Colonic mucosa (tissue), 4 donors: ENCODE measurements around the gene SPSB1. TPM values are rescaled to one million over a fixed set of nuclear protein-coding genes. Genes with fewer than 3 reads are reported as not detected.

Experiments
- DNase-seq: peaks from one replicate; pipeline ENCODE4 v3.0.0-alpha.2; 2020
- H3K27ac ChIP-seq: fragments of 200-600 bp; one replicate; pipeline ENCODE4 v1.8.0; 2021
- H3K27me3 ChIP-seq: fragments of 200-600 bp; one replicate; pipeline ENCODE4 v1.8.0; 2021
- H3K36me3 ChIP-seq: fragments of 200-600 bp; one replicate; pipeline ENCODE4 v1.8.0; 2021
- H3K4me1 ChIP-seq: fragments of 200-600 bp; one replicate; pipeline ENCODE4 v1.8.0; 2021; ENCODE audit warnings: mild to moderate bottlenecking
- H3K4me3 ChIP-seq: fragments of 200-600 bp; one replicate; pipeline ENCODE4 v1.8.0; 2021
- H3K9ac ChIP-seq, 2 donors: one replicate each; pipeline ENCODE4 v1.7.0; 2013; ENCODE audit warnings: control low read depth in 2 of 2, low read depth in 2 of 2, low read length in 2 of 2
- H3K9me3 ChIP-seq: fragments of 200-600 bp; one replicate; pipeline ENCODE4 v1.8.0; 2021
- CTCF ChIP-seq: fragments of 200-600 bp; IDR thresholded peaks from one replicate; pipeline ENCODE4 v1.8.0; 2022; ENCODE audit warnings: antibody characterized with exemption, mild to moderate bottlenecking
- intact Hi-C: fragments of 100-400 bp; cut with DNase I; formaldehyde crosslinking; loops from one replicate; pipeline ENCODE4 v1.14.1; 2022
- total RNA-seq, 2 donors: library from RNA; stranded (reverse); fragmentation: NEBNext Ultra II Directional in 1 of 2; extraction: Animal tissue kit (Norgen Biotek cat#: 25700) in 1 of 2; gene quantifications; one replicate each; pipeline ENCODE4 v1.2.1, GENCODE V29; 2021
- donor health status: healthy.
- donor health status: DM: no; HTN: no; CAD: no.
- donor health status: DM: no; HTN: no; CAD: no.

The SPSB1 gene
- total RNA-seq, 2 donors from 2014 or later = 14.9 to 28.7 TPM

GRCh38 chr1:9340864-9341263 is 48.2 kb downstream of the SPSB1 start:
- no peak overlapping the region for H3K4me3 ChIP-seq
- H3K4me1 ChIP-seq = no peaks in the 10 kb centered on the region
- DNase-seq = no peak
- H3K27me3 ChIP-seq = no peaks in the 10 kb centered on the region
- H3K9me3 ChIP-seq = no peaks in the 10 kb centered on the region
- no peaks in the 10 kb centered on the region for H3K36me3 ChIP-seq
- H3K9ac ChIP-seq = no peak overlapping the region
- no peak for TF ChIP-seq CTCF
- intact Hi-C loops = no loop called here
- no peak overlapping the region for H3K27ac ChIP-seq

DNA sequence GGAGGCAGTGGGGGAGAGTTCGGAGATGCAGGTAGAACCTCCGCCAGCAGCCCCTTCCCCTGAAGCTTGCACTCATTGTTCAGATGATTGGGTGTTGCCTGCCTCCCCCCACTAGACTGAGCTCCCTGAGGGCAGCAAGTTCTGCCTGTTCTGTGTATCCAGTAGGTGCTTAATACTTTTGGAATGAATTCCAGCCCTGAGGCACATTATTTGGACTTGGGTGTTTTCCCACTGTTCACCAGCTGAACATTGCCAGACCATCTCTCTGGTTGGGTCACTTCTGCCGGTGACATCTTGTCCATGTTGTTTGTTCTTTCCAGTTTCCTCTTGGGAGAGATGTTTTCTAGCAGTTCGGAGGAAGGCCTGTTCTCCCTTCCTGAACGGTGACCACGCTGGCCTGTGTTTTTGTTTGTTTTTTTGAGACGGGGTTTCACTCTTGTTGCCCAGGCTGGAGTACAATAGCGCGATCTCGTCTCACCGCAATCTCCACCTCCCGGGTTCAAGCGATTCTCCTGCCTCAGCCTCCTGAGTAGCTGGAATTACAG is 48.7 kb downstream of the SPSB1 start:
- Histone ChIP-seq H3K36me3 (no peaks in the 10 kb centered on the region), H3K27me3 (no peaks in the 10 kb centered on the region), H3K9me3 (no peaks in the 10 kb centered on the region), H3K27ac (no peak overlapping the region), H3K4me3 (no peak overlapping the region), H3K9ac (no peak overlapping the region), H3K4me1 (no peaks in the 10 kb centered on the region)
- no peak for DNase-seq
- no peak for TF ChIP-seq CTCF
- intact Hi-C loops = no loop called here

DNA sequence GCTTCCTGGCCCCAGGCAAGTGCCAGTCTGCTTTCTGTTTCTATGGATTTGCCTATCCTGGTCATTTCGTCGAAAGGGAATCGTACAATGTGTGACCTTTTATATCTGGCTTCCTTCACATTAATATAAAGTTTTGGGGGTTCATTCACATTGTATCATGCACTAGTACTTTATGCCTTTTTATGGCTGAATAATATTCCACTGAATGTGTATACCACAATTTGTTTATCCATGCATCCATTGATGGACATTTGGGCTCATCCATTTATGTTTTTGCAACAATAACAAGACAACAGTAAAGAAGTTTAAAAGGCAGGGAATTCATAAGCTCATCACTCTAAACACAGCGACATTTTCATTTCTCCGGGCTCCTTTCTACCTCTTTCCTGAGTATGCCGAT is 50.6 kb downstream of the SPSB1 start:
- no peaks in the 10 kb centered on the region for H3K9me3 ChIP-seq
- H3K9ac ChIP-seq = no peak overlapping the region
- no peaks in the 10 kb centered on the region for H3K36me3 ChIP-seq
- H3K4me3 ChIP-seq = no peak overlapping the region
- intact Hi-C loops = no loop called here
- H3K27me3 ChIP-seq = no peaks in the 10 kb centered on the region
- no peaks in the 10 kb centered on the region for H3K4me1 ChIP-seq
- no peak for DNase-seq
- H3K27ac ChIP-seq = no peak overlapping the region
- no peak for TF ChIP-seq CTCF

DNA sequence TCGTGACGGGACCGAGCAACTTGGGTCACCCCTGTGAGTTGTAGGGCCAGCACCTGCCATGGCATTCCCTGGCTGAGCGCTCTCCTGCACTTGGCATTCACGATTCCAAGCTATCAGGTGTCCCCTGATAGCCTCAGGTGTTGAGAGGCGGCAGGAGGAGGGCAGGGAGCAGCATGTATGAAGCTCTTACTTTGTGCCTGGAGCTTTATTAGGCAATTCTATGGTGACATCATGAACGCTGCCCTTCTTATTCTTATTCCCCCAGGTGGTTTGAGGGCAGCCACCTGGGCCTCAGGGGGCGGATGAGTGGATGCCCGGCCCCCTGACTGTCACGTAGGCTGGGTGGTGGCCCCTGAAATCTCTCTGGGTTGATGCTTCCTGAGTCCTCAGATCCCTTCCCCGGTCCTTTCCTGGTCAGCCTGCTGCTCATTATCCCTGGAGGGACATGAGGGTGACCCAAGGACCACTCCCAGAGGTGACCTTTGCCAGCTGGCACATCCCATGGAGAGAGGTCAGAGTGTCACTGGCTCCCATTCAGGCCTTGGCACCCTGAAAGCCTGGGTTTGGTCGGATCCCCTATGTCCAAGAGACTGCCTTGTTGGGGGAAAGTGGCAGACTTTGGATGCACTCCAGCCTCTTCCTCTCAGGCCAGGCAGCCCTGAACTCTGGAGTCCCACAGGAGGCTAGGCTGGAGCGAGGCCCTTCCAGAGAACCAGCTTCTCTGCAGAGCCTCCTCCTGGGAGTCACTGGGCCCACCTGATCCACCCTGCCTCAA is 51.9 kb downstream of the SPSB1 start:
- no peak overlapping the region for H3K9ac ChIP-seq
- intact Hi-C loops = no loop called here
- no peak overlapping the region for H3K4me3 ChIP-seq
- no peaks in the 10 kb centered on the region for H3K36me3 ChIP-seq
- no peaks in the 10 kb centered on the region for H3K4me1 ChIP-seq
- H3K27ac ChIP-seq = no peak overlapping the region
- no peak for DNase-seq
- no peaks in the 10 kb centered on the region for H3K27me3 ChIP-seq
- H3K9me3 ChIP-seq = no peaks in the 10 kb centered on the region
- TF ChIP-seq CTCF = no peak

DNA sequence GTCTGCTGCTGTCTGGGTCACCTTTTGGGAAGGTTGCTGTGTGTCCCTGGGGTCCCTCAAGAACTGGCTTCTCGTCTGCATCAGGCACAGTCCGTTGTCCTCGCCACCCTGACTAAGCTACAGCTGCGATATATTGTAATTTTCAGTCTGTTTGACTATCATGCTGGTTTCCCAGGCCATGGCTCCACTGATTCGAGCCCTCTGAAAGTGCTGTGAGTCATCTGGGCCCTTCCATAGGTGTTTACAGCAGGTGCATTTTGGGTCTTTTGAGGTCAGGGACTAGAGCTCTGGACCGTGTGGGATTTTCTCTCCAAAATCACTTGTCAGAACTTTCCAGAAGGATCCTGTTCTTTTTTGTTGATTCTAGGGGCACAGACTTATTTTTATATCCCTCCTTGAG is 52.8 kb downstream of the SPSB1 start:
- no peak overlapping the region for H3K4me3 ChIP-seq
- DNase-seq = no peak
- H3K9me3 ChIP-seq = no peaks in the 10 kb centered on the region
- no peak overlapping the region for H3K9ac ChIP-seq
- no peaks in the 10 kb centered on the region for H3K27me3 ChIP-seq
- intact Hi-C loops = no loop called here
- no peaks in the 10 kb centered on the region for H3K4me1 ChIP-seq
- no peak for TF ChIP-seq CTCF
- H3K36me3 ChIP-seq = no peaks in the 10 kb centered on the region
- no peak overlapping the region for H3K27ac ChIP-seq
